NCI-H510A treated with DMSO at 0.1 percent for 48 hours (cell line): ENCODE results near the gene HOXA3.

Source experiments
- DNase-seq: peaks from one replicate; lab custom pipeline; 2025; lab: John Stamatoyannopoulos, UW

HOXA3 gene

DNA sequence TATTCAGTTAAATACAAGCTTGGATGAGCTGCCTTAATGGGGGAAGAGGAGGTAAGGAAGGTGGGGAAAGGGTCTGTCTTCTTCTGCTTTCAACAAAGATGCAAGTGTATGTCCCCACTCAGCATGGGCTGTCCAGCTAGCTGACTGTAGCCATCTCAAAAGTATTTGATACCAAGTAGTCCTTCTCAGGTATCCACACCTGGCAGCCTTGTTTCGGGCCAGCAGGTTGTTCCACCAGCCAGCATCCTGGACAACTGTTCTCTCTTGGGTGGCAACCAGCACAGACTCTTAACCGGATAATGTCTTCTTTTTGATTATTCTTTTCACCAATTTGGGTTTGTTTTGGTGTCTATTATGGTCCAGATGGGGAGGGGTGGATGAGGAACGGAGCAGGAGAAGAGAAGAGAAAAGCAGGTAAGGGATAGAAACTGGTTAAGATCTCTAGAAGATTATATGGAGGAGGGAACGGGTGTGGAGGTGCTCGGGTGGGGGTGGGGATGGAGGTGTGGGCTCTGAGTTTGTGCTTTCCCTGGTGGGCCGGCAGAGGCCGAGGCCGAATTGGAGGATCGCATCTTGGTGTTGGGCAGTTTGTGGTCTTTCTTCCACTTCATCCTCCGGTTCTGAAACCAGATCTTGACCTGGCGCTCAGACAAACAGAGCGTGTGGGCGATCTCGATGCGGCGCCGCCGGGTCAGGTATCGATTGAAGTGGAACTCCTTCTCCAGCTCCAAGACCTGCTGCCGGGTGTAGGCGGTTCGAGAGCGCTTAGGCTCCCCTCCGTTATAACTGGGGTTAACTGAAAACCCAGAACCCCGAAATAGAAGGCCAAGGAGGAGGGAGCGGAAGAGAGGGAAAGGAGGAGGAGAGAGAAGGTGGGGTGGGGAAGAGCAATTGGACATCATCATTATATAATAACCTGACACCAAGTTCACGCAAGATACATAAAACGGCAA, 23.3 kb downstream of the HOXA3 start:
- no peak for DNase-seq

DNA sequence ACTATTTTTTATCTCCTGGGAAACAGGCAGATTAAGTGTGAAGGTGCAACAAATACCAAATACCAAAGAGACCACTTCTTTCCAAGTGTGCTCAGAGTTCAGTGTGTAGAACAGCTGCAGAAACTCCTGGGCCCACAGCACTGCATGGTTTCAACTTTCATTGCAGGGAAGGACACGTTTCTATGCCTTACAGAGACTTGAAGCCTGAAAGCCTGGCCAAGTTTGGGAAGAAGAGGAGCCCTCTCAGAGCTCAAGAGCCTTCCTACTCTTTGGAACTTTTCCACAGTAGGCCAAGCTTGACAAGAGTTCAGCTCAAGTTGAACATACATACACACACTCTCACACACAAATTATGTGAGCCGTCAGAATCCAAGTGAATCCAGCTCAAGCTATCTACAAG, 24.3 kb downstream of the HOXA3 start:
- DNase-seq = no peak

DNA sequence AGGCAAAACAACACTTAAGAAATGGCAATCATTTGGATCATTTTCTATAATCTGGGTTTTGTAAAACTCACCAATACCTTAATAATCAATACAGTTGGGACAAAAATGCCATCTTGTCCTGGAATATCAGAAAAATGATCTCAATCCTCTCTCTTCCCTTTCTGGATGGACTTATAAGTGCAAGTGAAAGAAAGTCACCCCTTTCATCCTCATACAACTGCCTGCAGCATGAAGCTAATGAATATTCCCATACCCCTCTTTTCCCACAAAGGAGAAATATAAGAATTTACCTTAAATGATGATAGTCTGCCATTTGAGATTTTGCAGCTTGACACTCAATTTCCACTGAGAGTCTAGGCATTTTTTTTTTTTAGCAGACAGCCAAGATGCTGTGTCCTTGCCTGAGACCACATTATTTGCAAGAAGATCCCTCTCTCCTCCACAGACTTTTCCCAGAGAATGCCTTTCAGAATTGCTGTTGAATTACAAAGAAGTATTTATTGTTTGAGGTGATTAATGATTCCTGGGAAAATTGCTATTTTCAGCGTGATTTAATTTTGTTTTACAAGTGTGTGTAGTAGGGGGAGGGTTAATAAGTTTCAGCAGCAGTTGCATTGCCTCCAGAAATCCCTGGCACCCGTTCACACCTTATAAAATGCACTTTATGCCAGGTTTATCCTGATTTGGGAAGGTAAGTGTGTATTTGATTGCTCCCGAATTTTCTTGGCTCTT, 25.6 kb downstream of the HOXA3 start:
- no peak for DNase-seq

DNA sequence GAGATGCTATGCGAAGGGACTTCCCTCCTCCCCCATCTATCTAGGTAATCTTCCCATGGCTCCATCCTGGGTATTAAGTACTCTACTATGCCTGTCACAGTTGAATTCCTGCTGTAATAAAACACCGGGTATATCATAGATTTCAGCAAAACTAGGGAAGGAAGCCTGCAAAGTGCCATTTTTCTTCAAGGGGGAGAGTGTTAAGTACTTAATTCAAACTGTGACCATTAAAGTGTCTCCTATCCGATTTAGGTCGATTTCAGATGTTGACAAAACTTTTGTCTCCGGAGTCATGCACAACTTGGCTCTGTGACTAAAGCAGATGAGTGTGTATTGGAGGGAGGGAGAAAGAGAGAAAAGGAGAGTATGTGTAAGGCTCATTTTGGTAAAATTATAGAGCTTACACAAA, 26.4 kb downstream of the HOXA3 start:
- no peak for DNase-seq

DNA sequence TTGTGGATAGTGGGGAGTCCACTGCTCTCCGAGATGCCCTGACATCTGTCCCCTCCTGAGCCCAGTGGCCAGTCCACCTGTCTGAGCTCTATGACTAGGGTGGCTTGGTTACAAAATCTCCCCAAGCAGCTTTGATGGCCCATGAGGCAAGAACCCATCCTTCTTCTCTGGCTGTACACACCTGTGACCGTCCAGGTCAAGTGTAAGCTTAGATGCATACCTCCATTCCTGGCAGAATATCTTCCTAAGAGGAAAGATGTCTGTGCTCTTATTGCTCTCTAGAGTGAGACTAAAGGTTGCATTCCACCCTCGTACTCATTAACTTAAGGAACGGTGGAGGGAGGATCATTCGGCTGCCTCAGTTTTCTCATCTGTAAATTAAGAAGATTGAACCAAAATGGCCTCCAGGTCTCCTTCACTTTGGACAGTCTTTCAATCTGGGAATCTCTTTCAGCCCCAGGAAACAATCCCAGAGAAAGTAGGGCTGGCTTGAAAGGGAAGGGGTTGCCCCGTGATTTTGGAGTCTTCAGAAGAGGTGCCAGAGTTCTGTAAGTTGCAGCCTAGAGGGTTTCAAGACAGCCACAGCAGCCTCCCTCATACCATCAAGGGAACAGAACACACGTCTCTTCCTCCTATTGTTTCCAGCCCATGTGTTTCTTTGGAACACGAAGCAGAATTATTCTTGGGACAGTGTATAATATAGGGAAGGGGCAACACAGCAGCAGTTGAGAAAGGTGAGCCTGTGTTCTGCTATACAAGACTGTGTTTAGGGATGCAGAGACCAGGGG, 27.3 kb downstream of the HOXA3 start:
- DNase-seq = no peak

DNA sequence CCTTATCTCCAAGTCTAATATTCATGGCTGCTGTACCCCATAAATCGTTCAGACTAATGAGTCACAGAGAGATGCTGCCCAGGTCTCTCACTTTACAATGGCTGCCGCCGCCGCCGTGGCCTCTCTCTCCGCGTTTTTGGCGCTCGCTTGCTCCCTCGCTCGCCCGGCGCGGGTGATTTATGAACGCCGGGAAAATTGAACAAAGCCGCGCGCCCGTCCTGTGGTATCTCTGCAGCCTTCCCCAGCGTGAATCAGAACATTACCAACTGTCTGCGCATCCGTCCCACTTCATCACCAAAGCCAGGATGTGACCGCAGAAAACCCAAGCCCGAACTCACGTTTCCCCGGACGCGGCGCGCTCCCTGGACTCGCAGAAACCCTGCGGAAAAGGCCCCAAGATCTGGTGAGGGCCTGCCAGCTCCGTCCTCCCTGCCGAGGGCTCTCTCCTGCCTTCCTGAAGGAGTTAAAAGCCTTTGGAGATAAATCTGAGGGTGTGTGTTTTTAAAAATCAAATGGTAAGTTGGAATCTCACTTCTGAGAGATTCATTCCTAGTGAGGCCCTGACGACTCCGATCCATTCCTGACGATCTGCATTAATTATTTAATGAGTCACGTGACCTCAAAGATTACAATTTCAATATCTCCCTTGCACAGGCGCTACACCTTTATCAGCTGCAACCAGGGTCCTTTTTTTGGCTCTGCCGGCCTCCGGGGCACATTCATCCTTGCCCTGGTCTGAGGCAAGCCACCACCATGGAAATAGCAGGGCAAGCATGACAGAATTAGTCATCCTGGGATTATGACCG, 28.1 kb downstream of the HOXA3 start:
- no peak for DNase-seq

DNA sequence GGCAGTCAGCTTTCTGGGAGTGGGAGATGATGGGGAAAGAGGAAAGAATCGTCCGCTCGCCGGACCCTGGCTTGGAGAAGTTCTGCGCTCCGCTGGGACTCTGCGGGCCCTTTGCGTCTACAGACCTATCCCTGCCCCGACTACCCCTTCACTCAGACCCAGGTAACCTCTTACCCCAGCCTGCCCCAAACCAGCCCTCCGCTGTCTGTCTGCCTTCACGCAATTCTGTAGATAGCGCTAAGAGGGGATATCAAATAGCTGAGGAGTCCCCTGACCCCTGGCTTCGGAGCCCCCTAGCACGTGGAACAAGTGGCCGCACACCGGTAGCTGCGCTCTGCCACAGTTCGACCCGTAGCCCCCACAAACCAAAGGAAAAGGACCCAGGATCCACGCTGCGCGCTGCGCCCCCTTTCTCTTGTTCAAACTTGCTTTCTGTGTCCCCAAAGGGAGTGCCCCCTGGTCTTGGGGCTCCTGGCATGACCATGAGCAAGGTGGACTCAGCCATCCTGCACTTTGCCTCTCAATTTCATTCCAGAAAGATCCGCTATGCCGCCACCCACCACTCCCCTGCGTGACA, 28.8 kb downstream of the HOXA3 start:
- DNase-seq = no peak

DNA sequence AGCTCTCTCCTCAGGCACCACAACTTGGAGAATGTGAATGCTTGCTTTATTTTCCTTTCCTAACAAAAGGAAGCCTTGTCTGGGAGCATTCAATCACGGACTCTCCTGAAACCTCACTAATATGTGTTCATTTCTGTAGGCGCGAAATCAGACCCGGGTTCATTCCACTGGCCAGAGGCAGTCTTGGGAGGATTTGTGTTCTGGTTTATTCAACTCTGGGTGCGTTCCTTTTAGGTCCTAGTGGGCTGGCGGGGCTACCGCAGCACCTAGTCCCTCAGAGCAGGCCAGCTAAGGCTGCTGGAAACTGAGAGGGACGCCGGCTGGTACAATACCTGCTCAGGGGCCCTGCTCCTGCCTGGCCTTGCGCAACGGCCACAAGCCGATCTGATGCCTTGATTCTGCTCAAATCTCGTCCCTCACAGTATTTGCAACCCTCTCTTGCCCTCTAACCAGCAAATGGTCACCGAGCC, 29.3 kb downstream of the HOXA3 start:
- DNase-seq = no peak

DNA sequence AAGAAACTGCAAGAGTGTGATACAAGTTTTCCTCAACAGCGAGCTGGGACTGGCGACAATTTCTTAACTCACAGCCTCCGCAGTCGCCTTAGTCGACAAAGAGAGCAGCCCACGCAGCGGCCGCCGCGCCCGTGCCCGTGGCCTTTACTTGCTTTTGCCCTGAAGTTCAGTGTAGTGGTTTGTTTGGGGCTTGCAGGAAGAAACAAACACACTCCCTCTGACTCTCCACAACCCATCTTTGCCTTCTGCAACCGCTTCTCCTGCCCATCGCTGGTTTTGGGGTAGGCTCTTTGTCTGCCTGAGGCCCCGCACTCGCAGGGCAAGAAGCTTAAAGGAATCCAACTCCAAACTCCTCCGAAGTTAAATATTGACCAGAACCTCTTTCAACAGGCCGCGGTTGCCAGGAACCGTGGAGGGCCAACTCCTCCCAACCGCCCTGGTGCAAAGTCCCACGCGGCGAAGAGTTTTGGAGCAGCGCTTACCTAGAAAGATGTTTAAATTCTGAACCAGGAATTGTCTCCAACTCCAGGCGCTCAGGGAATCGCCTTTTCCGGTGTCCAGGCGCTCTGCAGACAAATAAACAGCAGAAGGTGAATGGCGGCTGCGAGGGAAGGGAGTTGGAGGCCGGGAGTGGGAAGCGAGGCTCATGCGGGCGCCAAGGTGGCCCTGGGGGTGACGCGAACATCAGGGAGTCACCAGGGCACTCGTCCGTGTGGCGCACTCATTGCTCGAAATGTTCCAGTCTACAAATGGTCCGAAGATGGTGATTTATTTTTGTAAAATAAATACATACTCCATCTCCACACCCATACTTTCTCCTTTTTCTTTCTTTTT, 30.1 kb downstream of the HOXA3 start:
- no peak for DNase-seq

DNA sequence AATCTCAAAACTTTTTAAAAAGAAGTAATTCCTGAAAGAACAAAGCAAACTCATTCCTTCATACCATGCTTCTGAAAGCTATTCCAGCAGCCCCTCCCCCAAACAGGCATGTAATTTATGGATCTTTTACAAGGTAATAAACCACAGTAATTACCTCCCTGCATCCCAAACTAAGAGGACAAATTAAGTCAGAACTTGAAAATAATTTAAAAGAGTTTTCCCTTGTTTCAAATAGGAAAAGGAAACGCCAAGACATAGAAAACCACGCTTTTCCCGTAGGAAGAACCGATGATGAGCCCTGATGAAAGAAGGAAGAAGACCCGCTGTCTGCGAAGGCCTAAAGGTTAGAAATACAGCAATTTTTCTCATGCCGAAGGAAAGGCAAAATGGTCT, 30.7 kb downstream of the HOXA3 start:
- DNase-seq = no peak

DNA sequence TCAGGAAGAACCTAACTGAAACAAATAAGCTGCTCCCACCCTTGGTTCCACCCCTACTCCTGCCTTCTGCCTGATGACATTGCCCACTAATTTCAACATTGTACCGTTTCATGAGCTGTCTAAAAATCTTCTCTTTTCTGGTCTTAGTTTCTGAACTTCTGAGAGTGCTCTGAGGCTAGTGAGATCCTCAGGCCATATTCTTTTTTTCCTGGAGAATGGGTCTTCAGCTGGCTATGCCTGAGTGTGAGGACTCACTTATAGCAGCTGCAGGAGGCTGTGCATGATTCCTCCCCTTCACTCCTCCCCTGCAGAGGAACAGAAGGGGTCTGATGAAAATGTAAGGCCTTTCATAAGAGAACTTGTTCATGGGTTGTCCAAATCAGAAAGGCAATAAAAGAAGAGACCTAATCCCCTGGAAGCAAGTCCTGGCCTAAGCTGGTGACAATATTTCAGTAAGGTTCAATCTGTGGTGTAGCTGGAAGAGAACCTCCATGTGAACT, 32.9 kb downstream of the HOXA3 start:
- DNase-seq = no peak

DNA sequence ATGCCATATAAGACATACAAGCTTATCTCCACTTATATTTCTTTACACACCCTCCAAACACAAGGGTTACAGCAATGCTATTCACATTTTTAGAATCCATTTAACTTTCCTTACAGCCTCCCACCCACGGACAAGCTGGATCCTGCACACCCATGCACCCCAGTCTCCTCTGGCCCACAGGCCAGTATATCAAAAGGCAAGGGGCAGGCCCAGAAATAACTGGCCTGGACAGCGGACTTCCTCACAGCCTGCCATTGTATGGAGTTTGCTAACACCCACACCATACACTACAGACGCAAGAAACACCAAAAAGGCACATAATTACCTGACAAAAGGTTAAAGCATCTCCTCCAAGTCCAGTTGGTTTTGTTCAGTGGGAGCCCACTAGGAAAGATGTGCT, 33.8 kb downstream of the HOXA3 start:
- DNase-seq = no peak

DNA sequence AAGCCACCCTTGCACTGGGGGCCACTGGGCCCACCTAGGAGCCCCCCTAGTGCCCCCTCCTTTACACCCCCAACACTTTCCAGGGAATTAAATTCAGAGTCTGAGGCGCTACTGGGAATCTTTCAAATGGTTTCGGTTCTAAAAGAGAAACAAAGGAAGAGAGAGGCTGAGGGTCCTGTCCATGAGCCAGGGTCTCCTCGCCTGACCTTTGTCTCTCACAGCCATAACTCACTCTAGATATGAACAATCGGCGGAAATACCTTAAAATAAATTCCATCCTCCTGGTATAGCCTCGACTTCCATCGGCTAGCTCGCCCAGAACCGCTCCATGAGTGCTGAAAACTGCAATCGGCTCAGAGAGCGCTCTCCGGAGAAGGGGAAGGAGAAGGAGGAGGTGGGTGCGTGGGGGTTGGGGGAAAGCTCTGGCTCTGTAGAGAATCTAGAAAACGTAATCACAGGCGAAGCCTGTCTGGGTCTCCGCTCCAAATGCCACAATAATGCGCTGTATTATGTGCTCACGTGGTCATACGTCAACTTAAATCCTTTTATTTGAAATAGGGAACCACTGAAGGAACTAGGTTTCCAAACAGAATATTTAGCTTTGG, 34.4 kb downstream of the HOXA3 start:
- no peak for DNase-seq

DNA sequence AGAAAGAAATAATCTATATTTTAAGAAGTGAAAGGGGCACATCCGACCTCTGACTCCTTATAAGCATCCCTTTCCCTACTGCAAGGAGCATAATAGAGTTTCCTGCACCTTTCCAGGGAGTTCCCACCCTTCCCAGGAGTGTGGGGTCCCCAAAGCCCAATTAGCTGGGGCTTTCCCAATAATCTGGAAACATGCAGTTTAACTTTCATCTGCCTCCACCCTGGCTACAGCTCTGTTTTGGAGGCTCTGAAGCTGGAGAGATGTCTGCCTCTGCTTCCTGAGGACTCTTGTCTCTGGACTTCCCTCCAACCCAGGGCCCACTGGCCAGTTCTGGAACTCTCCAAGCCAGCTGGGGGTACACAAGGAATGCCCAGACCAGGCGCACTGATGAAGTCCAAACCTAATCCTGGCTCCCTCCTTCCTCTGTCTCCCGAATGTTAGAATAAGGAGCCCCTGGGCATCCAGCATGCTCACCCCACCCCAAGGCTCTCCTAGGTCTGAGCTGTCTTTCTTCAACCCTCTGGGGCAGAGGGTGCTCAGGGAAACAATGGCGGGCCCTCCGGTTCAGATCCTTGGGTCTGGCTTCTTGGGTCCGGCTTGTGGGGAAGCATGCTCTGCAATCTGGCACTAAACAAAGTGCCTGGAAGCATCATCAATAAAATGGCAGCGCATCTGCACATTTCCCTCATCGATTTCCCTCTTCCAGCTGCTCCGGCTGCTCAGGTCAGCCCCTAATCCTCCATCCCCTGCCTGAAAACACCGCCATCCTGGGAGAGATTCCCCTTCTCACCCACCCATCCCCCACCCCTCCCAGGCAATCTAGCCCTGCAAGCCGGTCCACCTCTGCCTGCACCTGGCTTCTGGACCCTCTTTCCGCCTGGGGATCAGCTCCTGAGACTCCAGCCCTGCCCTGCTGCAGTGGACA, 35.2 kb downstream of the HOXA3 start:
- DNase-seq = no peak

DNA sequence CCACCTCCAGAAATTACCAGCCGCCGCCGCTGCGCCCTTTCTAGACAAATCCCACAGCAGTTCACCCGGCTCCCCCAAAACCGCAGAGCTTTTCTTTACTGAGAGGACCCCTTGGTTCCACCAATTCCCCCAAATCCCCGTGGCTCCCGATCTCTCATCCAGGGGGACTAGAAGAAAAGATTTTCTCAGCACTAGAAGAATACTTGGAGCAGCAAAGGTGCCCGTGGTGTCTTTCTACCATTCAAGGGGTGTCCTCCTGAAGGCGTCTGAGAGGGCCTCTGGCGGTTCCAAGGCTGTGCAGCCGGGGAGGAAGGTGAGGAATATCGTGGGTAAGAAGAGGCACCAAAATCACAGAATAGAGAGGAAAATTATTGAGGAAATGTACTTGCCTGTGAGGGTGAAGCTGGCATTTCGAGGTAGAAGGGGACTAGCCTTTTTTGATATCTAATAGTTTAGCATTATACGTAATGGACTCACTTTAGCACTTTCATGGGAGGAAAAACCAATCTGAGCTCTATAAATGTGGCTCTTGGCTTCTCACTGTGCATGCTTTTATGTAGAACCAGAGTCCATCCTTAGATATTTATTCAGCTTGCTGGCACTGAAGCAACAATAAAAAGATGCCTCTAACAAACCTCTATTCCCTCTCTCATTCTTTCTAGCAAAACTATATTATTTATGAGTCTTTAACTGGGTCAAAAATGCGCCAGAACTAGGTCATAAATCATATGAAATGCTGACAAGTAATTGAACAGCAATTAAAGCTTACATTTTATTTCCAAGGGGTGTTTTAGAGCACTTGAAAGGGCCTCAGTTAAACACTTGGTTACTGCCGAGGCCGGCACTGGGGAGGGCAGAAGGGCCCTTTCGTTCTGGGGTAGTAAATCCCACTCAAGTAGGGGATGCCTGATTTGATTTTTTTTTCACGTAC, 36.1 kb downstream of the HOXA3 start:
- DNase-seq = no peak

DNA sequence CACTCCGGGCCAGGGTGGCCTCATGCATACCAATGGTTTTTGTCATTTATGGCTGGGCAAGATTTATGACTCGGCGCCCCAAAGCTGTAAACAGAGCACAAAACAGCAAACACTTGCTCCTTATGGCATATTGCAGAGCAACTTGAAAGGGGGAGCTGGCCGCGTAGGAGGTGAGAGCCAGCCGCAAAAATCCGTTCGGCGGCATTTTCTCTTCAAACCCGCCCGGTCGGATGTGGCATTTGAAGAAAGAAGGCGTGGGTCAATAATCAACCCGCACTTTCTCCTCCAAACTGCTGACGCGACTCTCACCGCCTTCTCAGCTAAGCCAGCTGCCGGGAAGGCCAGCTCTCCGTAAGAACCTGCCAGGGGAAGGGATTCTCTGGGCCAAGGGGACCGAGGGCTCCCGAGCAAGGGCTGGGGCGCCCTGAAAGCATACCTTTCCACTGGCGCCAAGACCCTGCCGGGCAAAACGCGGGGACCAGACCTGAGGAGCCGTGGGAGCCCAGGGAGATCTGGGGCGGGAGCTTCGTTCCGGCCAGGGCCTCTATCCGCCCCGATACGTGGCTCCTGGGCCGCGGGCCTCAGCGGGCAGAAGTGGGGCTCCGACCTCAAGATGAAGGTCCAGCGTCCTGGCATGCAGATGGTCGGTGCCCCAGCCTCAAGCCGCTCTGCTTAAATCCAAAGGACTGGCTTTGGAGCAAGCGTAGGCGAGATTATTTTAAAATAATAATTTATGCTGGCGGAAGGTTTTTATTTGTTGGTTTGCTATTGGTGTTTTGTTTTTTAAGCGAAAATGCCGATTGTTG, 37.0 kb downstream of the HOXA3 start:
- DNase-seq = no peak

DNA sequence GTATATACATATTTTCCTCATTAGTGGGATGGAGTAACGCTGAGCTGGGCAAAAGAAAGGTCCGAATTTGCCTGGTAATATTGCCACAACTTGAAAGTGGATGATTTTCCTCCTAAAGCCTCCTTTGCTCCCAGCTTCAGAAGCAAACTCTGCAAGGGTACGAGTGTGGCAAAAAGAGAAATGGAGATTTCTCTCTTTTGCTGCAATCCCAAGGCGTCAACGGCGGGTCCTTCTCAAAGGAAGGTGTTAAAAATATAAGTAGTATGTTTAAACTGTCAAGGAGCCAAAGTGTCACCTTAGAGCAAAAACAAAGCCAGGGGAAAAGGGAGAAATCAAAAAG, 37.5 kb downstream of the HOXA3 start:
- no peak for DNase-seq
